Neutrophil (primary cell): ENCODE data around the gene DHODH.

ENCODE experiments used
- H3K27ac ChIP-seq: fragments of 200-600 bp; sonication (generic); 2 replicates; pipeline ENCODE4 v1.5.1; 2016; ENCODE audit warnings: mild to moderate bottlenecking, moderate library complexity
- H3K27me3 ChIP-seq: fragments of 200-600 bp; sonication (generic); 2 replicates; pipeline ENCODE4 v1.6.0; 2016; ENCODE audit warnings: mild to moderate bottlenecking
- H3K36me3 ChIP-seq: fragments of 200-600 bp; sonication (generic); 2 replicates; pipeline ENCODE4 v1.5.1; 2017
- H3K4me1 ChIP-seq, 2 experiments: fragments of 200-600 bp in 1 of 2; sonication (generic) in 1 of 2; 1 replicate in 1 of 2; 2 replicates in 1 of 2; pipeline versions ENCODE4 v1.5.1 to v1.6.1; 2013 to 2016; ENCODE audit warnings: low read depth in 1 of 2, low read length in 1 of 2, mild to moderate bottlenecking in 1 of 2, moderate library complexity in 1 of 2; ENCODE audit not compliant: control insufficient read depth in 1 of 2, insufficient read depth in 1 of 2
- H3K4me3 ChIP-seq, 2 experiments: fragments of 200-600 bp in 1 of 2; sonication (generic) in 1 of 2; 1 replicate in 1 of 2; 2 replicates in 1 of 2; pipeline ENCODE4 v1.5.1; 2013 to 2016; ENCODE audit warnings: low read depth in 1 of 2, low read length in 1 of 2, mild to moderate bottlenecking in 1 of 2, moderate library complexity in 1 of 2
- H3K9me3 ChIP-seq: fragments of 200-600 bp; sonication (generic); 2 replicates; pipeline ENCODE4 v1.5.1; 2016
- CTCF ChIP-seq: fragments of 200-600 bp; sonication (generic); IDR thresholded peaks from 2 replicates; pipeline ENCODE4 v1.5.1; 2016; ENCODE audit warnings: antibody characterized with exemption

Gene DHODH

GRCh38 chr16:72009779-72010178, 1.2 kb downstream of the DHODH start:
- H3K9me3 ChIP-seq, result no peaks in the 10 kb centered on the region
- no peak overlapping the region for H3K4me3 ChIP-seq
- no peak overlapping the region for H3K27ac ChIP-seq
- no peak for TF ChIP-seq CTCF
- no peaks in the 10 kb centered on the region for H3K27me3 ChIP-seq
- H3K4me1 ChIP-seq, result peaks cover 22 to 23% of the 10 kb centered on the region in 2 experiments
- H3K36me3 ChIP-seq, result no peaks in the 10 kb centered on the region

GRCh38 chr16:72012607-72013006, 4.1 kb downstream of the DHODH start:
- Histone ChIP-seq H3K27ac (no peak overlapping the region), H3K4me3 (no peak overlapping the region), H3K9me3 (no peaks in the 10 kb centered on the region), H3K27me3 (no peaks in the 10 kb centered on the region), H3K36me3 (no peaks in the 10 kb centered on the region), H3K4me1 (peaks cover 18 to 31% of the 10 kb centered on the region in 2 experiments)
- TF ChIP-seq CTCF, result no peak

GRCh38 chr16:72013389-72013788, 4.8 kb downstream of the DHODH start:
- Histone ChIP-seq H3K4me1 (peaks cover 11 to 24% of the 10 kb centered on the region in 2 experiments), H3K36me3 (no peaks in the 10 kb centered on the region), H3K4me3 (no peak overlapping the region), H3K27me3 (no peaks in the 10 kb centered on the region), H3K27ac (no peak overlapping the region), H3K9me3 (no peaks in the 10 kb centered on the region)
- TF ChIP-seq CTCF, result no peak

- no peak overlapping the region for H3K27ac ChIP-seq
- no peak for TF ChIP-seq CTCF
- no peak overlapping the region for H3K4me3 ChIP-seq
- no peaks in the 10 kb centered on the region for H3K27me3 ChIP-seq
- H3K4me1 ChIP-seq, result peaks cover 7 to 19% of the 10 kb centered on the region in 2 experiments
- H3K9me3 ChIP-seq, result no peaks in the 10 kb centered on the region
- H3K36me3 ChIP-seq, result no peaks in the 10 kb centered on the region
Measured at GRCh38 chr16:72013888-72014581, 5.5 kb downstream of the DHODH start.

GRCh38 chr16:72014675-72015074, 6.1 kb downstream of the DHODH start:
- Histone ChIP-seq H3K4me3 (no peak overlapping the region), H3K27me3 (no peaks in the 10 kb centered on the region), H3K4me1 (peaks cover 6 to 18% of the 10 kb centered on the region in 2 experiments), H3K9me3 (no peaks in the 10 kb centered on the region), H3K27ac (no peak overlapping the region), H3K36me3 (no peaks in the 10 kb centered on the region)
- no peak for TF ChIP-seq CTCF
